ENCODE measurements around the gene ACSF2.

DNA sequence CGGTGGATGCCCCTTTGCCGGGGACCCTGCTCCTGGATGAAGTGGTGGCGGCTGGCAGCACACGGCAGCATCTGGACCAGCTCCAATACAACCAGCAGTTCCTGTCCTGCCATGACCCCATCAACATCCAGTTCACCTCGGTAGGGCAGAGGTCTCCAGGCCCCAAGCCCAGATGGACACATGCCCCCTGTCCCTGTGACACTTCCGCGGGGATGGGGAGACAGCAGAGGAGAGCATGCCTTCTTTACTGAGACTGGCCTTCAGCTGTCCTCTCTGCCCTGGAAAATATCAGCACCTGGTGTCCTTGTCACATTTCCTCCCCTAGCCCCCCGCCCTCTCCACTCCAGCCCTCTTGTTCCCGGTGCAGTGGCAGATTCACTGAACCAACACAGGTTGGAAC, 36.4 kb downstream of the ACSF2 start:
- TF ChIP-seq POLR2A (IDR thresholded peaks at IDR 0.05; ENCODE audit: low read length) = no peak
- no peak for TF ChIP-seq GATA1 (IDR thresholded peaks at IDR 0.05; ENCODE audit: low read depth, low read length)

Measured in erythroblast (primary cell).